Spleen (tissue), 11 donors: ENCODE data around the gene COL21A1. TPM values are rescaled to one million over a fixed set of nuclear protein-coding genes. Genes with fewer than 3 reads are reported as not detected.

ENCODE experiments used
- DNase-seq: peaks from one replicate; pipeline ENCODE4 v3.0.0-alpha.2; 2020
- H3K27ac ChIP-seq, 8 donors: fragments of 200-600 bp; sonication (generic) in 7 of 8; 1 replicate in 4 of 8; 2 replicates in 4 of 8; pipeline versions ENCODE4 v1.5.0 to v1.8.0; 2016 to 2021; ENCODE audit warnings: inconsistent platforms in 4 of 8, mild to moderate bottlenecking in 4 of 8, moderate library complexity in 1 of 8
- H3K27me3 ChIP-seq, 7 donors: fragments of 200-600 bp; sonication (generic) in 6 of 7; replicated peaks in 1 of 7; 1 replicate in 4 of 7; 2 replicates in 3 of 7; pipeline versions ENCODE4 v1.5.0 to v1.8.0; 2016 to 2021; ENCODE audit warnings: inconsistent platforms in 3 of 7, mild to moderate bottlenecking in 1 of 7
- H3K36me3 ChIP-seq, 6 donors: fragments of 200-600 bp; sonication (generic) in 5 of 6; 1 replicate in 4 of 6; 2 replicates in 2 of 6; pipeline versions ENCODE4 v1.5.0 to v1.8.0; 2016 to 2021; ENCODE audit warnings: inconsistent platforms in 2 of 6
- H3K4me1 ChIP-seq, 6 donors: fragments of 200-600 bp; sonication (generic) in 5 of 6; 1 replicate in 3 of 6; 2 replicates in 3 of 6; pipeline versions ENCODE4 v1.5.0 to v1.8.0; 2016 to 2021; ENCODE audit warnings: inconsistent platforms in 3 of 6
- H3K4me3 ChIP-seq, 8 donors: fragments of 200-600 bp; sonication (generic) in 7 of 8; 1 replicate in 4 of 8; 2 replicates in 4 of 8; pipeline versions ENCODE4 v1.5.0 to v1.8.0; 2016 to 2021; ENCODE audit warnings: inconsistent platforms in 4 of 8, mild to moderate bottlenecking in 4 of 8, moderate library complexity in 2 of 8
- H3K9me3 ChIP-seq, 8 donors: fragments of 200-600 bp; sonication (generic) in 7 of 8; 1 replicate in 4 of 8; 2 replicates in 4 of 8; pipeline versions ENCODE4 v1.5.0 to v1.8.0; 2016 to 2021; ENCODE audit warnings: inconsistent platforms in 4 of 8
- CTCF ChIP-seq, 11 experiments: fragments of 200-600 bp in 7 of 11; fragments of 450-650 bp in 4 of 11; sonication (generic) in 4 of 11; IDR thresholded peaks in 8 of 11; conservative IDR thresholded peaks in 3 of 11; 1 replicate in 7 of 11; 2 replicates in 4 of 11; pipeline versions ENCODE4 v1.4.0 to v1.8.0; 2016 to 2021; ENCODE audit warnings: antibody characterized with exemption in 11 of 11, inconsistent platforms in 4 of 11, mild to moderate bottlenecking in 1 of 11
- POLR2A ChIP-seq, 3 donors: fragments of 450-650 bp; IDR thresholded peaks; one replicate each; pipeline ENCODE4 v1.5.1; 2017; ENCODE audit warnings: antibody characterized with exemption in 3 of 3, mild to moderate bottlenecking in 1 of 3
- POLR2AphosphoS5 ChIP-seq, 3 donors: sonication (generic); formaldehyde crosslinking; IDR thresholded peaks; one replicate each; pipeline ENCODE4 v1.5.1; 2017; ENCODE audit warnings: antibody characterized with exemption in 3 of 3
- WGBS, 5 donors: extraction: QIAGEN DNeasy Blood & Tissue Kit in 3 of 5; methylation state at CpG; one replicate each; pipeline versions ENCODE4 v1.1.5 to v1.1.7; 2013 to 2018; 5-methylcytosine and 5-hydroxymethylcytosine counted together
- intact Hi-C: fragments of 100-400 bp; cut with DNase I; formaldehyde crosslinking; loops from one replicate; pipeline ENCODE4 v1.15.0; 2023; ENCODE audit warnings: low total_unique reads
- polyA plus RNA-seq, 3 donors: library from polyadenylated mRNA; stranded (reverse); fragments of 200-250 nt; gene quantifications; one replicate each; pipeline ENCODE4 v1.2.1, GENCODE V29; 2013
- total RNA-seq, 7 donors: library from RNA; depleted of rRNA in 3 of 7; stranded (reverse); fragments of >200 nt in 3 of 7; fragmentation: NEBNext Ultra II Directional in 4 of 7; extraction: Animal tissue kit (Norgen Biotek cat#: 25700) in 4 of 7; gene quantifications; one replicate each; pipeline versions ENCODE4 v1.1.0 to v1.2.1, GENCODE V29; 2016 to 2021
- donor health status: healthy with polysubstance abuse.
- donor health status: DM: no; HTN: no; CAD: no; lungs with moderate emphysema.
- donor health status: DM: no; HTN: no; CAD: no.
- donor health status: Bipolar disorder and iron deficiency.
- donor health status: healthy.
- donor health status: DM: no; HTN: no; CAD: no.
- donor health status: DM: yes; HTN: yes; CAD: no.

The COL21A1 gene
- total and polyA plus RNA-seq, 10 donors = 0.13 to 2.9 (median 0.60) TPM

- no peaks in the 10 kb centered on the region for H3K4me1 ChIP-seq
- DNase-seq = no peak
- 81 to 90% (median 87%) methylated on average over 2 of the region's 2 CpGs for whole genome bisulfite sequencing, 5 donors
- intact Hi-C loops = no loop called here
- H3K27me3 ChIP-seq = no peaks in the 10 kb centered on the region
- TF ChIP-seq POLR2AphosphoS5 (IDR thresholded peaks at IDR 0.05) (no peak), CTCF (IDR thresholded peaks at IDR 0.05 in 8 of 11, conservative IDR thresholded peaks at IDR 0.05 in 3 of 11) (no peak), POLR2A (IDR thresholded peaks at IDR 0.05) (no peak)
- no peak overlapping the region for H3K4me3 ChIP-seq
- peaks cover 0 to 46% (median 26%) of the 10 kb centered on the region in 8 donors for H3K9me3 ChIP-seq
- no peak overlapping the region for H3K27ac ChIP-seq
- no peaks in the 10 kb centered on the region for H3K36me3 ChIP-seq
Measured at GRCh38 chr6:56156643-56157042, 90.7 kb downstream of the COL21A1 start.

GRCh38 chr6:56155634-56156141 lies 91.7 kb downstream of the COL21A1 start:
- H3K27ac ChIP-seq = no peak overlapping the region
- WGBS, 5 donors = 70 to 88% (median 76%) methylated on average over 4 of the region's 4 CpGs
- no peaks in the 10 kb centered on the region for H3K27me3 ChIP-seq
- no peak for DNase-seq
- no peaks in the 10 kb centered on the region for H3K36me3 ChIP-seq
- no peak overlapping the region for H3K4me3 ChIP-seq
- TF ChIP-seq POLR2AphosphoS5 (IDR thresholded peaks at IDR 0.05) (no peak), POLR2A (IDR thresholded peaks at IDR 0.05) (no peak), CTCF (IDR thresholded peaks at IDR 0.05 in 8 of 11, conservative IDR thresholded peaks at IDR 0.05 in 3 of 11) (no peak)
- intact Hi-C loops = no loop called here
- no peaks in the 10 kb centered on the region for H3K4me1 ChIP-seq
- H3K9me3 ChIP-seq = peaks cover 0 to 55% (median 26%) of the 10 kb centered on the region in 8 donors

GRCh38 chr6:56154076-56154475 lies 93.3 kb downstream of the COL21A1 start:
- TF ChIP-seq CTCF (IDR thresholded peaks at IDR 0.05 in 8 of 11, conservative IDR thresholded peaks at IDR 0.05 in 3 of 11) = no peak
- TF ChIP-seq POLR2A (IDR thresholded peaks at IDR 0.05) = no peak
- TF ChIP-seq POLR2AphosphoS5 (IDR thresholded peaks at IDR 0.05) = no peak
- intact Hi-C loops = no loop called here
- DNase-seq = no peak
- no peak overlapping the region for H3K27ac ChIP-seq
- H3K27me3 ChIP-seq = no peaks in the 10 kb centered on the region
- H3K36me3 ChIP-seq = no peaks in the 10 kb centered on the region
- peaks cover 0 to 60% (median 26%) of the 10 kb centered on the region in 8 donors for H3K9me3 ChIP-seq
- no peak overlapping the region for H3K4me3 ChIP-seq
- no peaks in the 10 kb centered on the region for H3K4me1 ChIP-seq

- no peak for DNase-seq
- H3K36me3 ChIP-seq = no peaks in the 10 kb centered on the region
- 79 to 92% (median 88%) methylated on average over 1 of the region's 1 CpG for WGBS, 5 donors
- TF ChIP-seq CTCF (IDR thresholded peaks at IDR 0.05 in 8 of 11, conservative IDR thresholded peaks at IDR 0.05 in 3 of 11) = no peak
- H3K27me3 ChIP-seq = no peaks in the 10 kb centered on the region
- H3K4me3 ChIP-seq = no peak overlapping the region
- H3K4me1 ChIP-seq = no peaks in the 10 kb centered on the region
- H3K27ac ChIP-seq = no peak overlapping the region
- peaks cover 0 to 60% (median 26%) of the 10 kb centered on the region in 8 donors for H3K9me3 ChIP-seq
- intact Hi-C loops = no loop called here
Measured at GRCh38 chr6:56152611-56153010, 94.8 kb downstream of the COL21A1 start.
